Panc1 (cell line): Measurements from ENCODE around the gene WDR82.

Source experiments
- TCF7L2 ChIP-seq: IDR thresholded peaks from 2 replicates; pipeline ENCODE4 v1.6.1; 2011; ENCODE audit warnings: mild to moderate bottlenecking, low read depth, low read length, inconsistent platforms
- TF ChIP-seq, protein P1 (sequence below): fragments of 450-650 bp; IDR thresholded peaks from 2 replicates; pipeline ENCODE4 v1.5.1; 2017; ENCODE audit warnings: mild to moderate bottlenecking

DNA sequence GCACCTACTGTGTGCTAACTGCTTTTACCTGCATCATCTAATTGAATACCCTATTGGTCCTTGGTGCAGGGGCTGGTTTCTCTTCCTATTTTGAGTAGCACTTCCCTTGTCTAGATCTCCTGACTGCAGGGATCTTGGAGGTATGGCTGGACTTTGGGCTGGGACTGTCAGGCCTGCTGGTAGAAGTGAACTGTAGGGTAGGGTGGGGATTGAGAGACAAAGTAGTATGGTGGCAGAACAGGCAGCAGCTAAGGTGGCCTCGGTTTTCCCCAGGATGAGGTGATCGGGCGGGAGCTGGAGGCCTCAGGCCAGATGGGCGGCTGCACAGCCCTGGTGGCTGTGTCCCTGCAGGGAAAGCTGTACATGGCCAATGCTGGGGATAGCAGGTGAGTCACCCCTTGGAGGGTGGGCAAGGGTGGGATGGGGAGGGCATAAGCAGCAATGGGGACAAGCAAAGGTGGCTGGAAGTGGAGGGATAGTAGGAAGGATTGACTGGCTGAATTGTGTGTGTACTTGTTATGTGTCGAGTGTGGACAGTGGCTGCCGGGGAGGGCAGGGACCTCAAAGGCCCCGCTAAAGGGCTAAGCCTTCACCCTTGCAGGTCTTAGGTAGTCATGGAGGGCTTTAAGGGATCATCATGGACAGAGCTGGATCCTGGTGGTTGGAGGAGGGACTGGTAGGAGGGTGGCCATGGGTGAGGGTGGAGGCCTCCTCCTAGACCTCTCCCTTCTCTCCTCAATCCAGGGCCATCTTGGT is 30.9 kb downstream of the WDR82 start:
- TF ChIP-seq, protein P1, sequence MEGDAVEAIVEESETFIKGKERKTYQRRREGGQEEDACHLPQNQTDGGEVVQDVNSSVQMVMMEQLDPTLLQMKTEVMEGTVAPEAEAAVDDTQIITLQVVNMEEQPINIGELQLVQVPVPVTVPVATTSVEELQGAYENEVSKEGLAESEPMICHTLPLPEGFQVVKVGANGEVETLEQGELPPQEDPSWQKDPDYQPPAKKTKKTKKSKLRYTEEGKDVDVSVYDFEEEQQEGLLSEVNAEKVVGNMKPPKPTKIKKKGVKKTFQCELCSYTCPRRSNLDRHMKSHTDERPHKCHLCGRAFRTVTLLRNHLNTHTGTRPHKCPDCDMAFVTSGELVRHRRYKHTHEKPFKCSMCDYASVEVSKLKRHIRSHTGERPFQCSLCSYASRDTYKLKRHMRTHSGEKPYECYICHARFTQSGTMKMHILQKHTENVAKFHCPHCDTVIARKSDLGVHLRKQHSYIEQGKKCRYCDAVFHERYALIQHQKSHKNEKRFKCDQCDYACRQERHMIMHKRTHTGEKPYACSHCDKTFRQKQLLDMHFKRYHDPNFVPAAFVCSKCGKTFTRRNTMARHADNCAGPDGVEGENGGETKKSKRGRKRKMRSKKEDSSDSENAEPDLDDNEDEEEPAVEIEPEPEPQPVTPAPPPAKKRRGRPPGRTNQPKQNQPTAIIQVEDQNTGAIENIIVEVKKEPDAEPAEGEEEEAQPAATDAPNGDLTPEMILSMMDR, result no peak
- no peak for TF ChIP-seq TCF7L2
